ENCODE measurements around the gene AXIN2. TPM values are rescaled to one million over a fixed set of nuclear protein-coding genes. Genes with fewer than 3 reads are reported as not detected.

AXIN2 gene
- total RNA-seq, 1 experiment from 2014 or later: 2.4 TPM

DNA sequence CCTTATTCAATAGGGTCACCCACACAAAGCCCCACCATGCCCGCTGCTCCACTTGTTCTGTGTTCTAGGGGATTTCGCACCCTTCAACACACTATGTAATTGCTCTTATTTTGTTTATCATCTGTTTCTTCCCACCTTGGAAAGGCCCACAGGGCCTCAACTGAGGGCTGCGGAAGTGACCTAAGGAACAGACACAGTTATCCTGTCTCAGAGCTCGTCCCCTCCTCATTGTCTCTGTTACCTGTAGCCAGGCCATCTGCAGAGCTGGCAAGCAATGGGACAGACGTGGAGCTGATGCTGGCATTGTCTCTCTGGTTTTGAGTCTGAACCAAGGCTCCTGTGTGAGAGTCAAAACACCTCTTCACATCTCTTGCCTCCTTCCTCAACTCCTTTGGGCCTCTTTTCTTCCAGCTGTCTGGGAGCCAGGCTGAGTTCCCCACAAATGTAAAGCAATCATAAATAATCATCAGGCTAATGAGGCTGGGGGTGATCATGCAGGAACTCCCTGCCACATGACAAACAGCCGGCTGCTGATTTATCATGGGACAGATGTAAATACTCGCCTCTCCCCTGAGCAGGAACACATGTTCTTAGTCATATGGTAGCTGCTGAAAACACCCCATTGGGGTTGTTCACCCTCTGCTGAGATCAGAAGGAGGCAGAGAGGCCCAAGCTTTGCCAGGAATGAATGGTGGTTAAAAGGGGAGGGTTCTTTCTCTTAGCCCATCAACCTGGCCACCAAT, 71.9 kb downstream of the AXIN2 start:
- no peaks in the 10 kb centered on the region for H3K4me1 ChIP-seq (ENCODE audit: control insufficient read depth, insufficient read depth, low read length)
- POLR2A ChIA-PET: no interaction called here
- H3K27ac ChIP-seq (ENCODE audit: low read length): no peak overlapping the region
- no peak overlapping the region for H3K4me3 ChIP-seq (ENCODE audit: low read depth in 2 of 2, low read length in 2 of 2)
- TF ChIP-seq TCF7L2 (IDR thresholded peaks at IDR 0.05; ENCODE audit: low read depth, low read length): no peak
- TF ChIP-seq, protein P1, sequence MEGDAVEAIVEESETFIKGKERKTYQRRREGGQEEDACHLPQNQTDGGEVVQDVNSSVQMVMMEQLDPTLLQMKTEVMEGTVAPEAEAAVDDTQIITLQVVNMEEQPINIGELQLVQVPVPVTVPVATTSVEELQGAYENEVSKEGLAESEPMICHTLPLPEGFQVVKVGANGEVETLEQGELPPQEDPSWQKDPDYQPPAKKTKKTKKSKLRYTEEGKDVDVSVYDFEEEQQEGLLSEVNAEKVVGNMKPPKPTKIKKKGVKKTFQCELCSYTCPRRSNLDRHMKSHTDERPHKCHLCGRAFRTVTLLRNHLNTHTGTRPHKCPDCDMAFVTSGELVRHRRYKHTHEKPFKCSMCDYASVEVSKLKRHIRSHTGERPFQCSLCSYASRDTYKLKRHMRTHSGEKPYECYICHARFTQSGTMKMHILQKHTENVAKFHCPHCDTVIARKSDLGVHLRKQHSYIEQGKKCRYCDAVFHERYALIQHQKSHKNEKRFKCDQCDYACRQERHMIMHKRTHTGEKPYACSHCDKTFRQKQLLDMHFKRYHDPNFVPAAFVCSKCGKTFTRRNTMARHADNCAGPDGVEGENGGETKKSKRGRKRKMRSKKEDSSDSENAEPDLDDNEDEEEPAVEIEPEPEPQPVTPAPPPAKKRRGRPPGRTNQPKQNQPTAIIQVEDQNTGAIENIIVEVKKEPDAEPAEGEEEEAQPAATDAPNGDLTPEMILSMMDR (IDR thresholded peaks at IDR 0.05): no peak
- TF ChIP-seq, protein P2, sequence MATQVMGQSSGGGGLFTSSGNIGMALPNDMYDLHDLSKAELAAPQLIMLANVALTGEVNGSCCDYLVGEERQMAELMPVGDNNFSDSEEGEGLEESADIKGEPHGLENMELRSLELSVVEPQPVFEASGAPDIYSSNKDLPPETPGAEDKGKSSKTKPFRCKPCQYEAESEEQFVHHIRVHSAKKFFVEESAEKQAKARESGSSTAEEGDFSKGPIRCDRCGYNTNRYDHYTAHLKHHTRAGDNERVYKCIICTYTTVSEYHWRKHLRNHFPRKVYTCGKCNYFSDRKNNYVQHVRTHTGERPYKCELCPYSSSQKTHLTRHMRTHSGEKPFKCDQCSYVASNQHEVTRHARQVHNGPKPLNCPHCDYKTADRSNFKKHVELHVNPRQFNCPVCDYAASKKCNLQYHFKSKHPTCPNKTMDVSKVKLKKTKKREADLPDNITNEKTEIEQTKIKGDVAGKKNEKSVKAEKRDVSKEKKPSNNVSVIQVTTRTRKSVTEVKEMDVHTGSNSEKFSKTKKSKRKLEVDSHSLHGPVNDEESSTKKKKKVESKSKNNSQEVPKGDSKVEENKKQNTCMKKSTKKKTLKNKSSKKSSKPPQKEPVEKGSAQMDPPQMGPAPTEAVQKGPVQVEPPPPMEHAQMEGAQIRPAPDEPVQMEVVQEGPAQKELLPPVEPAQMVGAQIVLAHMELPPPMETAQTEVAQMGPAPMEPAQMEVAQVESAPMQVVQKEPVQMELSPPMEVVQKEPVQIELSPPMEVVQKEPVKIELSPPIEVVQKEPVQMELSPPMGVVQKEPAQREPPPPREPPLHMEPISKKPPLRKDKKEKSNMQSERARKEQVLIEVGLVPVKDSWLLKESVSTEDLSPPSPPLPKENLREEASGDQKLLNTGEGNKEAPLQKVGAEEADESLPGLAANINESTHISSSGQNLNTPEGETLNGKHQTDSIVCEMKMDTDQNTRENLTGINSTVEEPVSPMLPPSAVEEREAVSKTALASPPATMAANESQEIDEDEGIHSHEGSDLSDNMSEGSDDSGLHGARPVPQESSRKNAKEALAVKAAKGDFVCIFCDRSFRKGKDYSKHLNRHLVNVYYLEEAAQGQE (IDR thresholded peaks at IDR 0.05; ENCODE audit: insufficient read depth in 1 of 2, low read depth in 2 of 2, low read length in 1 of 2): no peak
- TF ChIP-seq SIN3A (IDR thresholded peaks at IDR 0.05; ENCODE audit: borderline replicate concordance, insufficient read depth, low read depth, low read length): no peak
- TF ChIP-seq POLR2AphosphoS5 (IDR thresholded peaks at IDR 0.05; ENCODE audit: low read depth, low read length): no peak
- BruUV-seq (replicated peaks): no TSS peak
- no peaks in the 10 kb centered on the region; the same call in 1 of the 2 replicates for H3K27me3 ChIP-seq (ENCODE audit: control insufficient read depth, insufficient read depth, low read length)
- in situ Hi-C loops (cut with HindIII; ENCODE audit: low pct_unique_long_range_greater_than_20kb, low sequenced_read_pairs) (no loop called here), intact Hi-C loops (cut with micrococcal nuclease; ENCODE audit: unreplicated experiment) (no loop called here)
- no peaks in the 10 kb centered on the region for H3K9me3 ChIP-seq (ENCODE audit: control insufficient read depth, insufficient read depth, low read depth, low read length)
- CTCF ChIA-PET: no interaction called here
- H3K36me3 ChIP-seq (ENCODE audit: control insufficient read depth, insufficient read depth, low read length): no peaks in the 10 kb centered on the region
- ATAC-seq: no peak
- no peak for DNase-seq (ENCODE audit: low read depth, low spot score)

DNA sequence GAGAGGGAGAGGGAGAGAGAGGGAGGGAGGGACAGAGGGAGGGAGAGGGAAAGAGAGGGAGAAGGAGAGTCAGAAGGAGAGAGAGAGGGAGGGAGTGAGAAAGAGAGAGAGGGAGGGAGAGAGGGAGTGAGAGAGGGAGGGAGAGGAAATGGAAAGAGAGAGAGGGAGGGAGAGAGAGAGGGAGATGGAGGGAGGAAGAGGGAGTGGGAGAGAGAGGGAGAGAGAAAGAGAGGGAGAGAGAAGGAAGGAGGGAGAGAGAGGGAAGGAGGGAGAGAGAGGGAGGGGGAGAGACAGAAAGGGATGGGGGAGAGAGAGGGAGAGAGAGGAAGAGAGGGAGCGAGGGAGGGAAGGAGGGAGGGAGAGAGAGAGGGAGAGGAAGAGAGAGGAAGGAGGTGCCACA, 72.8 kb downstream of the AXIN2 start:
- Histone ChIP-seq H3K4me3 (ENCODE audit: low read depth in 2 of 2, low read length in 2 of 2) (no peak overlapping the region), H3K27ac (ENCODE audit: low read length) (no peak overlapping the region), H3K4me1 (ENCODE audit: control insufficient read depth, insufficient read depth, low read length) (no peaks in the 10 kb centered on the region), H3K9me3 (ENCODE audit: control insufficient read depth, insufficient read depth, low read depth, low read length) (no peaks in the 10 kb centered on the region), H3K36me3 (ENCODE audit: control insufficient read depth, insufficient read depth, low read length) (no peaks in the 10 kb centered on the region), H3K27me3 (ENCODE audit: control insufficient read depth, insufficient read depth, low read length) (no peaks in the 10 kb centered on the region; the same call in 1 of the 2 replicates)
- POLR2A ChIA-PET: no interaction called here
- intact Hi-C loops (cut with micrococcal nuclease; ENCODE audit: unreplicated experiment) (no loop called here), in situ Hi-C loops (cut with HindIII; ENCODE audit: low pct_unique_long_range_greater_than_20kb, low sequenced_read_pairs) (no loop called here)
- DNase-seq (ENCODE audit: low read depth, low spot score) (no peak), ATAC-seq (no peak)
- CTCF ChIA-PET: no interaction called here
- TF ChIP-seq SIN3A (IDR thresholded peaks at IDR 0.05; ENCODE audit: borderline replicate concordance, insufficient read depth, low read depth, low read length) (no peak), TCF7L2 (IDR thresholded peaks at IDR 0.05; ENCODE audit: low read depth, low read length) (no peak), POLR2AphosphoS5 (IDR thresholded peaks at IDR 0.05; ENCODE audit: low read depth, low read length) (no peak)
- TF ChIP-seq, protein P2 (IDR thresholded peaks at IDR 0.05; ENCODE audit: insufficient read depth in 1 of 2, low read depth in 2 of 2, low read length in 1 of 2): no peak
- TF ChIP-seq, protein P1 (IDR thresholded peaks at IDR 0.05): no peak
- BruUV-seq (replicated peaks): no TSS peak
